PFSK-1 (cell line): Measurements from ENCODE around the gene RAX2.

Experiments used
- POLR2AphosphoS5 ChIP-seq: IDR thresholded peaks from 2 replicates; pipeline ENCODE4 v1.6.1; 2012; ENCODE audit warnings: low read depth, mild to moderate bottlenecking, control low read depth, low read length, moderate library complexity
- REST ChIP-seq, 2 experiments: IDR thresholded peaks; 2 replicates each; pipeline versions ENCODE4 v1.6.1 to v1.8.0; 2011 to 2012; ENCODE audit warnings: low read depth in 2 of 2, low read length in 2 of 2, control low read depth in 1 of 2, inconsistent platforms in 1 of 2, mild to moderate bottlenecking in 1 of 2, moderate library complexity in 1 of 2; ENCODE audit not compliant: insufficient read depth in 1 of 2
- SIN3A ChIP-seq: IDR thresholded peaks from 2 replicates; pipeline ENCODE4 v1.6.1; 2012; ENCODE audit warnings: mild to moderate bottlenecking, low read length, moderate library complexity, borderline replicate concordance; ENCODE audit not compliant: insufficient read depth

GRCh38 chr19:3803114-3803888 is 31.3 kb upstream of the RAX2 start:
- TF ChIP-seq REST (IDR thresholded peaks at IDR 0.05; ENCODE audit: insufficient read depth in 1 of 2, low read depth in 2 of 2, low read length in 2 of 2), result no peak
- TF ChIP-seq POLR2AphosphoS5, result no peak
- no peak for TF ChIP-seq SIN3A
